Fibroblast of skin of left biceps (primary cell): ENCODE data around the gene RSBN1L.
"Not testable (repeated sequence)": the region's sequence is repeated elsewhere in the genome, so short reads cannot be mapped to it uniquely, and the experiment has no call there.

Source experiments
- DNase-seq, 2 experiments: peaks; one replicate each; pipeline ENCODE4 v3.0.0-alpha.2; 2013; ENCODE audit warnings: low read depth in 2 of 2

The RSBN1L gene

DNA sequence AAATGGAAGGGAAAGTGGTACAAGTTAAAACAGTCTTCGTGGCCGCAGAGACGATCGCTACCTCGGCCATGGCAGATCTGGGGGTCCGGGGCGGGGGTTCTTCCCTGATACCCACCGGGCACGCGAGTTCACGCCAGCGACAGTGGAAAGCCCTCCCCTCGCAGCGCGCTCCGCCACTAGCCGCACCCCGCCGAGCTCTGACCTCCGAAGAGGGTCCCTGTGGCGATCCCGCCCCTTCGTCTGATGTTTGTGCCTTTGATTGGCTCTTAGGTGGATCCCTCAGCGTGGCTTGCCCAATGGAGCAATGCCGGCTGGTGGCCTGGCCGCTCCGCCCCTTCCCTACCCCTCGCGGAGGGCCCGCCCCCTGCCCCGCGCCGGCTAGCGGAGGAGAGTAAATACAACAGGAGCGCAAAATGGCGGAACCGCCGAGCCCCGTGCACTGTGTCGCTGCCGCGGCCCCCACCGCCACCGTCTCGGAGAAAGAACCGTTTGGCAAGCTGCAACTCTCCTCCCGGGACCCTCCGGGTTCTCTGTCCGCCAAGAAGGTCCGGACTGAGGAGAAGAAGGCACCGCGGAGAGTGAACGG lies at the start of gene RSBN1L:
Gene RSBN1L (plus strand): TSS at position 403 of the 586 bp plus-strand sequence. CDS start 11 bp downstream, at position 414.
- peak; percentile 90 to 93 for DNase-seq

DNA sequence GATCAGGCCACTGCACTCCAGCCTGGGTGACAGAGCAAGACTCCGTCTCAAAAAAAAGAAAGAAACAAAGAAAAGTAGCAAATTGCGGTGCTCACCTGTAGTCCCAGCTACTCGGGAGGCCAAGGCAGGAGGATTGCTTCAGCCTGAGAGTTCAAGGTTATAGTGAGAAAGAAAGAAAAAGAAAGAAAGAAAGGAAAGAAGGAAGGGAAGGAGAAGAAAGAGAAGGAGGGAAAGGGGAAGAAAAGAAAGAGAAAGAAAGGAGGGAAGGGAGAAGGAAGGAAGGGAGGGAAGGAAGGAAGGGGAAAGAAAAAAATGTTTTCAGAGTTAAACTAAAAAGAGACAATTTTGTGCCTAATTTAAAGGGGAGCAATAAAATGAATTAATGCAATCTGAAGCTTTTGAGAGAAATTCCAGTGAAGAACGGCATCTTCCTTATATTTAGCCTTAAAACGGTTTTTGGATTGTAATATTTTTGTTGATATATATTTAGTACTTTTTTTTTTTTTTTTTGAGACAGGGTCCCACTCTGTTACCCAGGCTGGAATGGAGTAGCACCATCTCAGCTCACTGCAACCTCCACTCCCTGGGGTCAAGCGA lies 47.4 kb upstream of the RSBN1L start:
- no peak for DNase-seq

DNA sequence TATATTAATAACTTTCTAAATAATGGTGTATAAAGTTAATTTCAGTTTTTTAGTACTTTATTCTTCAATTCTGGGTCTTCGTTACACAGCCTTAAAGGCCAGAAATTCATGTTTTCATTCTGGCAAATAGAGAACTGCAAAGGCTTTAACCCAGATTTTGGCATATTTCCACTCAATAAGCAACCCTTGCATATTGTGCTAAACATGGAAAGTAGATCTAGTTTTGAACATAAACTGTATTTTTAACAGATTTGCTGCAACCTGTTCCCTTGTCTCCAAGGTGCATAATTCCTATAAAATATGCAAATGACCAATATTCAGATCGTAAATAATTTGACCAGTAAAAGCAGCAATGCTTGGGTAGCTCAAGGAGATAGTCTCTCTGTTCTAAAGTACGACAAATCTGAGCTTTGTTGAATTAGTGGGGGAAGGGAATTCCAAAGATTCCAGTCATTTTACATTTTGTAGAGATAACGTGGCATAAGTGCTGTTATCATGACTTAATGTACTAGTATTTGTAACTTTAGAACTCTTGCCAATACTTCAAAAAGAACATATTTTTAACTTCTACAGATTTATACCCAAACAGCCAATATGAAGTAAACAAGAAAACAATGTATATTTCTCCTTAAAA lies 46.4 kb upstream of the RSBN1L start:
- peak; percentile 15 to 20 for DNase-seq

DNA sequence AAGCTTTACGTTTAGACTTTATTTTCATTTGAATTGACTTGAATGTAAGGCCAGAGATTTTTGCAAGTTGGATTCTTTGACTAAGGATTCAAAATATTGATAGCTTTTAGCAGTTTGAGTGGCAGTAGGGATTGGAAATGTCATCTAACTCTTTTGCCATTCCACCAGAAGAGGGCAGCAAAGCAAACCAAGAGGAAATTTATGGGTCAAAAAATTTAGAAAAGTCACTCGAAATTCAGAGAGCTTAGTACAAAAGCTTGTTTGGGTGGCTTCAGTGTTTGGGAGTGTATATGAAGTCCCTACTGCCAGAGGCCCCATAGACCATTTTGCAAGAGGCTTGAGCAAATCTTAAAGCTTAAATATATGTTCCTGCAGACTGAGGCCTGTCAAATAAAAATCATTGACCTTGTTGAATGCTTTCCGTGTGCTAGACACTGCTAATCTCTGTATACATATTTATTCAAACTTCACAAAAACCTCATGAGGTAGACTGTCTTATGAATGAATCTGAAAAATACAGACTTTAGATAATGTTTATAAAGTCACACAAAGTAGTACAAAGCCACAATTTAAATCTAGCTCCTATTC lies 44.6 kb upstream of the RSBN1L start:
- DNase-seq = no peak

DNA sequence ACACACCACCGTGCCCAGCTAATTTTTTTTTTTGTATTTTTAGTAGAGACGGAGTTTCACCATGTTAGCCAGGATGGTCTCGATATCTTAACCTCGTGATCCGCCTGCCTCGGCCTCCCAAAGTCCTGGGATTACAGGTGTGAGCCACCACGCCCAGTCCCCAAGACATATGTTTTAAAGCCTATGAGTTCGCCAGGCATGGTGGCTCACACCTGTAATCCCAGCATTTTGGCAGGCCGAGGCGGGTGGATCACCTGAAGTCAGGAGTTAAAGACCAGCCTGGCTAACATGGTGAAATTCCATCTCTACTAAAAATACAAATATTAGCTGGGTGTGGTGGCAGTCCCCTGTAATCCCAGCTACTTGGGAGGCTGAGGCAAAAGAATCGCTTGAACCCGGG lies 43.4 kb upstream of the RSBN1L start:
- not testable (repeated sequence) for DNase-seq

DNA sequence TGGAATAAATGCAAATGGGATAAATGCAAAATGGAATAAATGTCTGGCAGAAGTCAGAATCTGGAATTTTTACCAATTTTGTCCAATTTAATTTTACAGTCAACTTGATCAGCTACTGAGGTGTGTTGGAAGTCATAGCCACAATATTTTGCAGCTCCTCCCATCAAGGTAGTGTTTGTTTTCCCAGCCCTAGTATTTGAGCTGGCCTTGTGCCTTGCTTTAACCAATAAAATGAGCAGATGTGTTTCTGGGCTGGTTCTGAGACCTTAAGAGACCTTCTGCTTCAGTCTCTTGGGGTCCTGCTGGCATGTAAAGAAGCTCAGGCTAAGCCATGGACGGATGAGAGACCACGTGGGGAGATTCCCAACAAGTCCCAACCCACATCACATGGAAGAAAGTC lies 42.7 kb upstream of the RSBN1L start:
- DNase-seq = no peak

DNA sequence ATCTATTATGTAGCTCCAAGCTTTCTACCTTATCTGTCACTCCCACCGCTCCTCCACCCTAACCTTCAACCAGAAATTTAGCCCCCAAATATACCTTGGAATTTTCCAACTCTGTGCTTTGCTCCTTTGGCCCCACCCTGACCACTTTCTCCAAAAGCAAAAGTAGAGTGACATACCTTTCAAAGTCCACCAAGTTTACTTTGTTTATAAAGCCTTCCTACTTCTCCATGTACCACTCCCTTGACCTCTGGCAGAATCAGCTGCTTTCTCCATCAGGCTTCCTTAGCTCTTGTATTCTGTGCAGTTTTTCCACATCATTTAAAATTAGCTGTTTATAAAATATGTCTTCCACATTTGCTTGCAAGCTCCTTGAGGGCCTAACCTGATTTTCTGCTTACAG lies 40.9 kb upstream of the RSBN1L start:
- DNase-seq = no peak

DNA sequence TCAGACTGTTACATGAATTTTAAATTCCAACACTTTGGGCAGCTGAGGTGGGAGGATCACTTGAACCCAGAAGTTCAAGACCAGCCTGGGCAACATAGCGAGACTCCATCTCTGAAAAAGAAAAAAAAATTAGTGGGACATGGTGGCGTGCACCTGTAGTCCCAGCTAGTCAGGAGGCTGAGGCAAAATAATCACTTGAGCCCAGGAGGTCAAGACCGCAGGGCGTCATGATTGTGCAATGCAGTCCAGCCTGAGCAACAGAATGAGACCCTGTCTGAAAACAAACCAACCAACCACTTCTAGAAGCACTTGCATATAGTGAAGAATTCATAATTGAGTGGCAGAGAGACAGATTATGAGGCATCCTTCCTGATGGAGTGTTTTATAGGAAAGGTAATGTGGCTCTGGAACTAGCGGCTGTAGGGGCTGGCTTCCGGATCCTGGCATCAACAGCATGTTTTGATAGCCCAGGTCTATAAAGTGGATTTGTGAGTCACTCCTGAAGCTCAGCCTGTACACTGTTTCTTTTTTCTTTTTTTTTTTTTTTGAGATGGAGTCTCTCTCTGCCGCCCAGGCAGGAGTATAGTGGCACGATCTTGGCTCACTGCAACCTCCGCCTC lies 40.3 kb upstream of the RSBN1L start:
- DNase-seq = no peak

DNA sequence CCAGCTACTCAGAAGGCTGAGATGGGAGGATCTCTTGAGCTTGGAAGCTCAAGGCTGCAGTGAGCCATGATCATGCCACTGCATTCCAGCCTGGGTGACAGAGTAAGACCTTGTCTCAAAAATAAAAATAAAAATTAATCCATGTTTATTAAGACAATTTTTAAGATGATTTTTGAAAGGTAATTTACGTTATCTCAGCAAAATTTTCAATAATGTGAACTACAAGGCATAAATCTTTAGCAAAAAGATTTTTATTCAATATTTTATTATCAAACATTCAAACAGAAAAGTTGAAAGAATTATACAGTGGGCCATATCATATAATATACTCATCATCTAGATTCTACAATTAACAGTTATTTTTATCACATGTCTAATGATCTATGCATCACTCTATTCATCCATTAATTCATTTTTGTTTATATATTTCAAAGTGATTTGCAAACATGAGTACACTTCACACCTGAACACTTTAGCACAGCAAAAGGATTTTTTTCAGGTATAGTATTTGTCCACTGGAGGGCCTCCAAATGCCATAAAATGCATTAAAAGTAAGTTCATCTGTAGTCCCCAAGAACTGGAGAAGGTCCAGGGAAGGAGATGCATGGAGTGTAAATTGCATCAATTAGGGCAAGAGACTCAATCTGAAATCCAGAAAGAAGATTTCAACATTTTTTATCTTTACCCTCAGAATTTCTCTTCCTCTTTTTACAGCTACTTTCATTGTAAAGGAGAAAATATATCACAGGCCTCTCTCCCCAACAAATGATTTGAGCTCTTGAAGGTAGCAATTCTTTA lies 38.6 kb upstream of the RSBN1L start:
- DNase-seq = peak; percentile 13 to 15

DNA sequence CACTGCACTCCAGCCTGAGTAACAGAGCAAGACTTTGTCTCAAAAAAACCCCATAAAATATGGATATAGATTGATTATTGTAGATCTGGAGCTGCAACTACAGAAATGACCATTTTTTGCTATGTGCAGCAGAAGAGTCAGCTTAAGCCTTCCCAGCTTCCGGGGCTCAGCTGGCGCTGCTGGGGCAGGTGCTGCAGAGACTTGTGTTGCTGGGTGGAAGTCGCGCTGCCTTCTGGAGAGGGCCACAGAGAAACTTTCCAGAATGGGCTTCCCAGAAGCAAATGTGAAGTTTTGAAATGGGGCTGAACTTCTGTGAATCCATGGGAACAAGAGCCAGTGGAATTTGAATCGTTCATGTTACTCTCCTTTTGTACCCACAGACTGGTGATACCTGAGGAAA lies 37.3 kb upstream of the RSBN1L start:
- no peak for DNase-seq

DNA sequence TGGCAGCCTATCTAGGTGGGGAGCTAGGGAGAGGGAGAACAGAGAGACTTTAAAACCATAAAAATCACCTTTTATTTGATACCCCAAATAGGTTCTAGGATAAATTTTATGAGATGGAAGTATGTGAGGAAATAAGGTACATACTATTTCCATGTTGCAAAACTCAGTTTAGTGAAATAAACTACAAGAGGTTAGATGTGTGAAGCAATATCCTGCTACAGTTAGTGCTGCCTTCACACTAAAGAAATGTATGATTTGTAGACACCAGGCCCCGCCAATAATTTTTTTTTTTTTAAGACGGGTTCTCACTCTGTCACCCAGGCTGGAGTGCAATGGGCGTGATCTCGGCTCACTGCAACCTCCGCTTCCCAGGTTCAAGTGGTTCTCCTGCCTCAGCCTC lies 34.4 kb upstream of the RSBN1L start:
- no peak for DNase-seq

DNA sequence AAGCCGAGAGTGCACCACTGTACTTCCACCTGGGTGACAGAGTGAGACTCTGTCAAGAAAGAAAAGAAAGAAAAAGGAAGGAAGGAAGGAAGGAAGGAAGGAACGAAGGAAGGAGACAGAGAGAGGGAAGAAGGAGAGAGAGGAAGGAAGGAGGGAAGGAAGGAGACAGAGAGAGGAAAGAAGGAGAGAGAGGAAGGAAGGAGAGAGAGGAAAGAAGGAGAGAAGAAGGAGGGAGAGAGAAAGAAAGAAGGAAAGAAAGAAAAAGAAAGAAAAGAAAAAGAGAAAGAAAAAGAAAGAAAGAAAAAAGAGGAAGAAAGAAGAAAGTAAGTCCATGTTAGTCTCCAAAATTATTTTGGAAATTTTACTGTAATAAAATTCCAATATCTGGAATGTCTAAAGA lies 33.4 kb upstream of the RSBN1L start:
- no peak for DNase-seq

DNA sequence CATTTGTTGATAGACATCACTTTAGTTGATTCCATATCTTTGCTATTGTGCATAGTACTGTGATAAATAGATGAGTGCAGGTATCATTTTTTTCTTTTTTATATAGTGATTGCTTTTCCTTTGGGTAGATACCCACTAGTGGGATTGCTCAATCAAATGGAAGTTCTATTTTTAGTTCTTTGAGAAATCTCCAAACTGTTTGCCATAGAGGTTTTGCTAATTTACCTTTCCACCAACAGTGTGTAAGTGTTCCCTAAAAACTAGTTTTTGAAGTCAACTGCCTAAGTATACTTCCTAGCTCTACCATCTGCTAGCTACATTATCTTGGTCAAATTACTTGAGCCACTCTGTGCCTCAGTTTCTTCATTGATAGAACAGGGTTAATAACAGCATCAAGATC lies 31.5 kb upstream of the RSBN1L start:
- no peak for DNase-seq

DNA sequence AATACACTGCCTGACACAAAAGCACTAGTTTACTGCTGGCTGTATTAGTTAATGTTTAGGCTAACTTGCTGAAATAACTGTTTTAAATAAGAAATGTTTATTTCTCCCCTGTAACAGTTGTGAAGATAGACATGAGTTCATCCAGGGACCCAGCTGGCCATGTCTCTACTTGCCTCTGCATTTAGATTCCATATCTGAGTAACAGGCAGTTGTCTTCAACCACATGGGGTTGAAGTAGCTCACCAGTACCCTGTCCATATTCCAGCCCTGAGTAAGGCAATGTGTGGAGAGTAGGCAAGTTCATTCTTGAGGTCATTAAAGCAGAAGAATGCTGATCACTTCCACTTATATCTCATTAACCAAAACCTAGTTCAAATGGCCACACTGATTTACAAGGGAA lies 31.1 kb upstream of the RSBN1L start:
- DNase-seq = no peak

DNA sequence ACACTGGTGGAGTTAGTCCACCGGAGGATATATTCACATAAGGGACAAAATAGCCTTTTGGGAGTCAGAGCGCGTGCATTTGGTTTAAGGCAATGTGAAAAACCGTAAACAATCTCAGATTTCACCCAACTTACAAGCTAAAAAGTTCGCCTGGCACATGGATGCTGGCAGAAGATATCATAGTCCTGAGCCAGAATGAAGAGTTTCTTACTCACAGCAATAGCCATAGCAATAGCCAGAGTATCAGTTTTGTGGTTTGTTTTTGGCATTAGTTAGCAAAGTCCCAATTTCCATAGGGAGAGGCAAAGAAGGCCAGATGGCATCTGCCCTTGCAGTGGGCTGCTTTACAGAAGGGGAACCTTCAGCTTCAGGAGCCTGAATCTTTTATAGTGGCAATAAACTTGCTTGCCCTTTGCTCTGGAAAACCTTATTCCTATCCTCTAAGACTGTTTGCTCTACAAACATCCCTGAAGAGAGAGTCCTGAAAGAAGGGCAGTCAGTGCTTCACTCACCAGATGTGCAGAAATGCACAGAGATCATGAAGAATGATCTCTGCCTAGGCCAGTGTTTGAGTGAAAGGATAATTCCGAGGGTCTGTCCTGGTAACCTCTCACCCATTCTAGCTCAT lies 28.7 kb upstream of the RSBN1L start:
- DNase-seq = no peak

DNA sequence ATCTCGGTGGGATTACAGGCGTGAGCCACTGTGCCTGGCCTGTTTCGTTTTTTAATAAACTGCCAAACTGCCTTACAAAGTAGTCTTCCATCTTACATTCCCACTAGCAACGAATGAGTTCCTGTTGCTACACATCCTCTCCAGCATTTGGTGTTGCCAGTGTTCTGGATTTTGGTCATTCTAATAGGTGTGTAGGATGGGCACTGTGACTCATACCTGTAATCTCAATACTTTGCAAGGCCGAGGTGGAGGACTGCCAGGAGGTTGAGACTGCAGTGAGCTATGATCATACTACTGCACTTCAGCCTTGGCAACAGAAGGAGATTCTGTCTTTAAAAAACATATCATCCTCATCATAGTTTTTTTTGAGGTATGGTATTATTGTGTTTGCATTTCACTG lies 21.4 kb upstream of the RSBN1L start:
- DNase-seq = no peak

DNA sequence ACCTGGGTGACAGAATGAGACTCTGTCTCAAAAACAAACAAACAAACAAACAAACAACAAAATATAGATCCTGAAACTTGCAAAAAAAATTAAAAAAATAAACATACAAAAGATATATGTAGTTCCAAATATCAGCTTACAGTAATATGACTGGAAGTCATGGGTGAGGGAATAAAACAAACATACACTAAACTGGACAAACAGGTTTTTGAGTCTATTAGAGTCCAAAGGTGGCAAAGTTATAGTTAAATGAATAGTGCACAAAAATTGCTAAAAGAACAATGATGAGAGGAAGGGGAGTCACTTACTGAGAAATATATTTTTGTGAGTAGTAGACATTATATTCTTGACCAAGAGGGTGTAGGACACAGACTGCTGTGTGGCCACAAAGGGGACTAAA lies 16.7 kb upstream of the RSBN1L start:
- DNase-seq = no peak

DNA sequence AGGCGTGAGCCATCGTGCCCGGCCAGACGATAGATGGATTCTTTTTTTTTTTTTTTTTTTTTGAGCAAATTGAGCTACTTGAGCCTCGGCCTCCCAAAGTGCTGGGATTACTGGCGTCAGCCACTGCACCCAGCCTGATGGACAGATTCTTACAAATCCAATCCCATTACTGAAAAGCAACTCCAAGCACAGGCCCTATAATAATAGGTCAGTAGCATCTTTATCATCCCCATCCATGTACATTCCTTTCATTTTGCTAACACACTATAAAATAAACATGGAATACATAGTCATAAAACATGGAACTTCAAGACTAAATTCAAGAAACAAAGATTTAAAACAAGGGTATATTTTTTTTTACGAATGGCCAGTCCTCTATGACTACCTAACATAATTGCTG lies 16.0 kb upstream of the RSBN1L start:
- no peak for DNase-seq

DNA sequence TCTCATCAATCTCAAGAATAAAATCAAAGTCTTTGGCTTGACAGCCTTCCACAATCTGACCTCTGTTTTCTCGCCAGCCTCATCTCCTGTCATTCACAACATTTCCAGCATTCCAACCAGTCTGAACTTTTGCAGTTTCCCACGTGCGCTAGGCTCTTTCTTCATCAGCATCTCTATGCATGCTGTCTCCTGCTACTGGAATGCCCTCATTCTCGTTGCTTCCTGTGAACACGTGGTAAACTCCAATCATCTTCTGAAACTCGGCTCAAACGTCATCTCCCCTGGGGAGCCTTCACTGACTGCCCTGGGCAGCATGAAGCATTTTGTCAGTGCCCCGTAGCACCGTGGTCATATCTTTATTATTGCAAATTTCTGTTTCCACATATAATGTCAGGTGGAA lies 12.2 kb upstream of the RSBN1L start:
- peak; percentile 43 for DNase-seq

DNA sequence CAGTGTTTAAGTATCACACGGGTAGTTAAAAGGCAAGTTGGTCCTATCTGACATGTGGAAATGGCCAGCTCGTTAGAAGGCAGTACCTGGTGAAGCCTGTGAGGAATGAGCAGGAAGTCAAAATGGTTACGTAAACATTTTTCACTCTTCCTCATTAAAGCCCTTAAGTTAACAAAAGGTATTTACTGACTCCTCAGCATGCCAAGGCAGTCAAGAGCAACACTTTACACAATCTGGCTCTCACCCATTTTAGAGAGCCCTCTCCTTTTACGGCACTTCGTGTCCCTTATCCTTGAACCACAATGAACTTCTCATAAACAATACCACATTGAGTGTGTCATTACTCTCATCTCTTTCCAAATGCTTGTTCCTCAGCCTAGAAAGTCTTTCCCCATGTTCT lies 11.0 kb upstream of the RSBN1L start:
- no peak for DNase-seq

DNA sequence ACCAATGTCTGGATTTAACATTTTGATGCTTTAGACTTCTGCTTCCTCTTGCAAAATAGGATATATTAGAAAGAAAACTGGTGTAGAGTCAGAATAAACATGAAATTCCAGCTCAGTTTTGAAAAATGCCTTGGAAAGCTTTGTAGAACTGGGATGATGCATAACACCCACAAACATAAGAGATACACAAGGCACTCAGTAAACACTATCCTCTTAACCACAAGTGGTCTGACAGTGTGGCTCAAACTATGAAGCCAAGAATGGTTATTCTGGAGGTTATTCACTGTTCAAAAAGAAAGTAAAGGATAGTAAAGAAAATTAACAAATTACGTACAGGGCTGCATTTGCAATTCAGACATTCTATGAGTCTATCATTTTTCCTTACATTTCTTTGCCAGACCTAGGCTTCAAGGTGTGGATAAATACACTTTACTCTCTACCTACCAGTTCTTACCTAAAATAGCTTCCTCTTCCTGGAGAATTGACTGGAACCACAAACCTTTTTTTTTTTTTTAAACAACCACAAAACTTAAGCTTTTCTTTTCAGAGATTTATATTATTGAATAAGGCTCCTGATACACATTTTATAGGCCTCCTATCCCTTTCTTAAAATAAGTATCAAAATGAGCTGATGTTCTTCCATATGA lies 9.0 kb upstream of the RSBN1L start:
- DNase-seq = no peak
